Activated T-cell treated with anti-CD3 and anti-CD28 coated beads, Interleukin-2, amount 50 U/mL, for 4 hours (primary cell): Measurements from ENCODE around the gene PTTG1. TPM values are rescaled to one million over a fixed set of nuclear protein-coding genes. Genes with fewer than 3 reads are reported as not detected.

ENCODE experiments used
- ATAC-seq, 2 donors: fragments of 200-7000 bp; cut with Tn5 transposase; one replicate each; pipeline ENCODE4 v1.10.0; 2021
- DNase-seq: peaks from one replicate; pipeline ENCODE4 v3.0.0-alpha.2; 2020
- H3K27me3 Mint-ChIP-seq: one replicate; pipeline ENCODE4 v1.8.0; 2021; ENCODE audit warnings: low read depth, mixed read lengths
- H3K36me3 Mint-ChIP-seq: one replicate; pipeline ENCODE4 v1.8.0; 2022; ENCODE audit warnings: mixed read lengths; ENCODE audit not compliant: insufficient read depth
- H3K4me1 Mint-ChIP-seq: one replicate; pipeline ENCODE4 v1.8.0; 2021; ENCODE audit warnings: low read depth, mixed read lengths
- H3K4me3 Mint-ChIP-seq: one replicate; pipeline ENCODE4 v1.8.0; 2021; ENCODE audit warnings: mild to moderate bottlenecking, moderate library complexity, mixed read lengths
- H3K9me3 Mint-ChIP-seq: one replicate; pipeline ENCODE4 v1.8.0; 2021; ENCODE audit warnings: mixed read lengths
- total RNA-seq, 3 donors: library from RNA; stranded (reverse); gene quantifications; one replicate each; pipeline ENCODE4 v1.2.1, GENCODE V29; 2021

PTTG1 gene
- total RNA-seq, 3 donors from 2014 or later: 22.5 to 27.1 (median 25.8) TPM

GRCh38 chr5:160453751-160454150 lies 32.1 kb downstream of the PTTG1 start:
- ATAC-seq (no peak), DNase-seq (no peak)
- peaks cover 1% of the 10 kb centered on the region for H3K36me3 Mint-ChIP-seq
- no peaks in the 10 kb centered on the region for H3K9me3 Mint-ChIP-seq
- peaks cover 3% of the 10 kb centered on the region for H3K4me1 Mint-ChIP-seq
- no peak overlapping the region for H3K4me3 Mint-ChIP-seq
- peaks cover 5% of the 10 kb centered on the region for H3K27me3 Mint-ChIP-seq

GRCh38 chr5:160455600-160455999 lies 33.9 kb downstream of the PTTG1 start:
- Mint-ChIP-seq H3K4me3 (no peak overlapping the region), H3K36me3 (peaks cover 1% of the 10 kb centered on the region), H3K9me3 (no peaks in the 10 kb centered on the region), H3K4me1 (peaks cover 7% of the 10 kb centered on the region), H3K27me3 (peaks cover 5% of the 10 kb centered on the region)
- ATAC-seq (no peak), DNase-seq (no peak)

- ATAC-seq: no peak
- DNase-seq: no peak
- peaks cover 7% of the 10 kb centered on the region for H3K4me1 Mint-ChIP-seq
- peaks cover 5% of the 10 kb centered on the region for H3K27me3 Mint-ChIP-seq
- peaks cover 1% of the 10 kb centered on the region for H3K36me3 Mint-ChIP-seq
- no peaks in the 10 kb centered on the region for H3K9me3 Mint-ChIP-seq
- H3K4me3 Mint-ChIP-seq: no peak overlapping the region
These were observed 35.0 kb downstream of the PTTG1 start for GRCh38 chr5:160456480-160457177.

GRCh38 chr5:160457252-160457651 lies 35.6 kb downstream of the PTTG1 start:
- Mint-ChIP-seq H3K9me3 (no peaks in the 10 kb centered on the region), H3K27me3 (peaks cover 5% of the 10 kb centered on the region), H3K4me3 (no peak overlapping the region), H3K4me1 (peaks cover 7% of the 10 kb centered on the region), H3K36me3 (peaks cover 1% of the 10 kb centered on the region)
- DNase-seq (no peak), ATAC-seq (no peak)

- peaks cover 1% of the 10 kb centered on the region for H3K36me3 Mint-ChIP-seq
- H3K9me3 Mint-ChIP-seq: no peaks in the 10 kb centered on the region
- peaks cover 5% of the 10 kb centered on the region for H3K27me3 Mint-ChIP-seq
- DNase-seq (no peak), ATAC-seq (peak; percentile 73 to 88)
- no peak overlapping the region for H3K4me3 Mint-ChIP-seq
- peaks cover 14% of the 10 kb centered on the region for H3K4me1 Mint-ChIP-seq
These were observed 37.4 kb downstream of the PTTG1 start for GRCh38 chr5:160458806-160459800.

- Mint-ChIP-seq H3K36me3 (no peaks in the 10 kb centered on the region), H3K27me3 (peaks cover under 1% of the 10 kb centered on the region), H3K9me3 (no peaks in the 10 kb centered on the region), H3K4me1 (peaks cover 22% of the 10 kb centered on the region), H3K4me3 (no peak overlapping the region)
- ATAC-seq (no peak), DNase-seq (no peak)
These were observed 38.9 kb downstream of the PTTG1 start for GRCh38 chr5:160460377-160461049.

- Mint-ChIP-seq H3K36me3 (no peaks in the 10 kb centered on the region), H3K4me1 (peaks cover 28% of the 10 kb centered on the region), H3K27me3 (no peaks in the 10 kb centered on the region), H3K9me3 (no peaks in the 10 kb centered on the region), H3K4me3 (no peak overlapping the region)
- ATAC-seq (no peak), DNase-seq (no peak)
These were observed 39.7 kb downstream of the PTTG1 start for GRCh38 chr5:160461378-160461777.

GRCh38 chr5:160462167-160462566 lies 40.5 kb downstream of the PTTG1 start:
- no peaks in the 10 kb centered on the region for H3K36me3 Mint-ChIP-seq
- H3K4me1 Mint-ChIP-seq: peaks cover 36% of the 10 kb centered on the region
- no peaks in the 10 kb centered on the region for H3K27me3 Mint-ChIP-seq
- no peaks in the 10 kb centered on the region for H3K9me3 Mint-ChIP-seq
- no peak overlapping the region for H3K4me3 Mint-ChIP-seq
- no peak for DNase-seq
- no peak for ATAC-seq

- ATAC-seq: no peak
- Mint-ChIP-seq H3K4me3 (no peak overlapping the region), H3K36me3 (no peaks in the 10 kb centered on the region), H3K27me3 (no peaks in the 10 kb centered on the region), H3K9me3 (no peaks in the 10 kb centered on the region), H3K4me1 (peaks cover 46% of the 10 kb centered on the region)
- no peak for DNase-seq
These were observed 41.6 kb downstream of the PTTG1 start for GRCh38 chr5:160463227-160463626.

- Mint-ChIP-seq H3K36me3 (no peaks in the 10 kb centered on the region), H3K27me3 (no peaks in the 10 kb centered on the region), H3K9me3 (no peaks in the 10 kb centered on the region), H3K4me3 (peak overlapping the region; percentile 29), H3K4me1 (peaks cover 50% of the 10 kb centered on the region)
- ATAC-seq: no peak
- no peak for DNase-seq
These were observed 42.2 kb downstream of the PTTG1 start for GRCh38 chr5:160463740-160464465.

- peaks cover 48% of the 10 kb centered on the region for H3K4me1 Mint-ChIP-seq
- H3K27me3 Mint-ChIP-seq: no peaks in the 10 kb centered on the region
- H3K9me3 Mint-ChIP-seq: no peaks in the 10 kb centered on the region
- peak overlapping the region; percentile 29 for H3K4me3 Mint-ChIP-seq
- no peak for ATAC-seq
- H3K36me3 Mint-ChIP-seq: no peaks in the 10 kb centered on the region
- DNase-seq: no peak
These were observed 42.8 kb downstream of the PTTG1 start for GRCh38 chr5:160464466-160464797.

GRCh38 chr5:160466116-160466515 lies 44.5 kb downstream of the PTTG1 start:
- H3K9me3 Mint-ChIP-seq: no peaks in the 10 kb centered on the region
- ATAC-seq (no peak), DNase-seq (no peak)
- H3K4me3 Mint-ChIP-seq: no peak overlapping the region
- peaks cover 59% of the 10 kb centered on the region for H3K4me1 Mint-ChIP-seq
- no peaks in the 10 kb centered on the region for H3K36me3 Mint-ChIP-seq
- no peaks in the 10 kb centered on the region for H3K27me3 Mint-ChIP-seq

GRCh38 chr5:160466889-160467554 lies 45.4 kb downstream of the PTTG1 start:
- DNase-seq (no peak), ATAC-seq (peak; percentile 6 to 7)
- H3K9me3 Mint-ChIP-seq: no peaks in the 10 kb centered on the region
- H3K27me3 Mint-ChIP-seq: no peaks in the 10 kb centered on the region
- peaks cover 66% of the 10 kb centered on the region for H3K4me1 Mint-ChIP-seq
- H3K4me3 Mint-ChIP-seq: peak overlapping the region; percentile 99
- H3K36me3 Mint-ChIP-seq: peaks cover under 1% of the 10 kb centered on the region
